ENCODE results near the gene RSPH1. TPM values are rescaled to one million over a fixed set of nuclear protein-coding genes. Genes with fewer than 3 reads are reported as not detected.

RSPH1 gene
- total RNA-seq, 1 experiment from 2014 or later, result 0.31 TPM

DNA sequence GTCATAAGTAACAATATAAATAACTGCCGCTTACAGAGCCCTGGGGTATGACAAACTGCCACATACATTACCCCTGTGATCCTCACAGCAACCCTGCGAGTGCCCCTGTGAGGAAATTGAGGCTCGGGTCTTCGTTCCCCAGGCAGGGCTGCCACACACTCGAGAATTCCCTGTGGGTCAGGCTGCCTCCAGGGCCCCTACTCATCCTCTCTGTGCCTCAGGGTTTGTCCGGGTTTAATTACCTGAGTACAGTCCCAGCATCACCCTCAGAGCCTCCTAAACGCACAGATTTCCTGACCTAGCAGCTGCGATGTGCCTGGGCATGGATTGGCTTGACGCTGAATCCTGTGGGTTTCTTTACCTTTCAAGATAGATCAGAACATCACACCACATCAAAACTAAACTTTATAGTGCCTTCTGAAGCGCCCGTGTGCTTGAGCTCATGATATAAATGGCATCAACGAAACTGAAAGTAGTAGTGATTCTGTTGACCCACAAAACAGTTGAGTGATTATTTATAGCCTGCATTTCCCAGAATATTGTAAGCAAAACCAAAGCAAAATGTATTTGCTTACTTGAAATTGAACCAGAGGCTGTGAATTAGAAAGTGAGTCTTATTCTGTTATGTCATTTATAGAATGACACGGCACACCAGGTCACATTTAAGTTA, 31.6 kb upstream of the RSPH1 start:
- Histone ChIP-seq H3K9me3 (ENCODE audit: control insufficient read depth, low read depth, low read length) (no peaks in the 10 kb centered on the region), H4K20me1 (ENCODE audit: control insufficient read depth, insufficient read depth, insufficient read length) (no peaks in the 10 kb centered on the region), H2BK5ac (ENCODE audit: insufficient read length, low read length) (no peak overlapping the region), H3K14ac (ENCODE audit: insufficient read depth, low read length) (no peak overlapping the region), H3K23me2 (ENCODE audit: insufficient read length, low read depth, low read length, poor library complexity, severe bottlenecking) (no peaks in the 10 kb centered on the region), H2BK12ac (ENCODE audit: insufficient read length, low read depth, low read length) (no peak overlapping the region), H3K56ac (ENCODE audit: insufficient read length, low read depth, low read length) (no peak overlapping the region), H3K27me3 (ENCODE audit: insufficient read depth, low read length) (no peaks in the 10 kb centered on the region), H2AK5ac (ENCODE audit: insufficient read length, low read length) (no peak overlapping the region), H2BK15ac (ENCODE audit: low read depth, low read length) (no peak overlapping the region), H4K8ac (replicated peaks; ENCODE audit: insufficient read length, low read depth, low read length) (no peak overlapping the region), H3K4ac (ENCODE audit: low read depth, low read length) (no peak overlapping the region), H2AFZ (ENCODE audit: low read length) (no peak overlapping the region), H3K79me1 (ENCODE audit: insufficient read depth, low read depth, low read length, poor library complexity, severe bottlenecking) (no peaks in the 10 kb centered on the region), H4K5ac (ENCODE audit: insufficient read length, low read depth, low read length) (no peak overlapping the region), H3K18ac (ENCODE audit: insufficient read length, low read depth, low read length) (no peak overlapping the region), H4K91ac (ENCODE audit: insufficient read length, low read depth, low read length) (no peak overlapping the region), H3T11ph (ENCODE audit: low read length) (no peak overlapping the region), H3K4me1 (ENCODE audit: insufficient read depth, low read length) (peaks cover 4% of the 10 kb centered on the region; the same call in 1 of the 2 replicates), H3K9ac (ENCODE audit: extremely low read depth, insufficient read length, low read length) (no peak overlapping the region), H2BK20ac (ENCODE audit: low read depth, low read length, poor library complexity, severe bottlenecking) (no peak overlapping the region), H2BK120ac (ENCODE audit: low read depth, low read length, poor library complexity, severe bottlenecking) (no peak overlapping the region), H3K4me2 (ENCODE audit: insufficient read depth, insufficient read length, low read length) (no peak overlapping the region), H3K23ac (ENCODE audit: insufficient read length, low read depth, low read length) (no peak overlapping the region), H3K27ac (ENCODE audit: insufficient read length, low read depth, low read length) (no peak overlapping the region), H3K79me2 (ENCODE audit: insufficient read depth, low read length) (no peaks in the 10 kb centered on the region)
- no peak for TF ChIP-seq CTCF (conservative IDR thresholded peaks at IDR 0.05)
- H3K9me3 Mint-ChIP-seq, result no peaks in the 10 kb centered on the region
- no peaks in the 10 kb centered on the region for H3K27me3 Mint-ChIP-seq (ENCODE audit: low read depth)
- peak overlapping the region; percentile 44 to 82 (median 53); a peak in 3 of 7 replicates for H3K27ac Mint-ChIP-seq
- DNase-seq, result no peak
- WGBS (ENCODE audit: extremely low coverage, insufficient read length, low lambda C conversion rate), result no CpG with 5 or more reads among the region's 13 CpGs
- peaks cover 63 to 64% of the 10 kb centered on the region in 2 experiments for H3K4me1 Mint-ChIP-seq
- peaks cover 6 to 46% (median 20%) of the 10 kb centered on the region in 3 experiments; a peak in 6 of 7 replicates for H3K36me3 Mint-ChIP-seq (ENCODE audit: insufficient read depth in 1 of 3, low read depth in 3 of 3)
- H3K4me3 Mint-ChIP-seq, result no peak overlapping the region

All from H9 (cell line).